Keratinocyte (primary cell): Measurements from ENCODE around the gene TRAP1. TPM values are rescaled to one million over a fixed set of nuclear protein-coding genes. Genes with fewer than 3 reads are reported as not detected.

Experiments
- DNase-seq: peaks from one replicate; pipeline ENCODE4 v3.0.0-alpha.2; 2011; ENCODE audit warnings: low read depth, missing footprints, low spot score
- FAIRE-seq: peaks from 2 replicates; lab custom pipeline; 2011; peaks lifted over from hg19 to GRCh38; lab: Jason Lieb, UNC
- H2AFZ ChIP-seq: 2 replicates; pipeline ENCODE4 v1.6.0; 2012; ENCODE audit warnings: low read length, control low read depth, inconsistent platforms; ENCODE audit not compliant: control insufficient read depth
- H3K27ac ChIP-seq: 2 replicates; pipeline ENCODE4 v1.5.1; 2011; ENCODE audit warnings: low read length; ENCODE audit not compliant: control insufficient read depth, insufficient read depth
- H3K27me3 ChIP-seq: 3 replicates; pipeline ENCODE4 v1.6.0; 2011; ENCODE audit warnings: low read length; ENCODE audit not compliant: control insufficient read depth, insufficient read depth; ENCODE audit errors: extremely low read depth
- H3K36me3 ChIP-seq, 2 experiments: 2 replicates in 1 of 2; 3 replicates in 1 of 2; pipeline ENCODE4 v1.5.1; 2011; ENCODE audit warnings: low read length in 2 of 2, mild to moderate bottlenecking in 1 of 2; ENCODE audit not compliant: control insufficient read depth in 2 of 2, insufficient read depth in 2 of 2; ENCODE audit errors: extremely low read depth in 1 of 2
- H3K4me1 ChIP-seq: 3 replicates; pipeline ENCODE4 v1.5.1; 2011; ENCODE audit warnings: low read length; ENCODE audit not compliant: control insufficient read depth, insufficient read depth; ENCODE audit errors: extremely low read depth
- H3K4me2 ChIP-seq: 3 replicates; pipeline ENCODE4 v1.6.0; 2011; ENCODE audit warnings: low read depth, low read length; ENCODE audit not compliant: control insufficient read depth, insufficient read depth; ENCODE audit errors: extremely low read depth
- H3K4me3 ChIP-seq, 3 experiments: fragments of 200-600 bp in 1 of 3; sonication (generic) in 1 of 3; 2 replicates in 2 of 3; 3 replicates in 1 of 3; pipeline ENCODE4 v1.5.1; 2011 to 2016; ENCODE audit warnings: low read length in 3 of 3, mild to moderate bottlenecking in 3 of 3, control low read depth in 2 of 3, inconsistent platforms in 1 of 3, low read depth in 1 of 3, mixed read lengths in 1 of 3, mixed run types in 1 of 3, moderate library complexity in 1 of 3; ENCODE audit not compliant: control insufficient read depth in 2 of 3, insufficient read depth in 2 of 3; ENCODE audit errors: extremely low read depth in 1 of 3
- H3K79me2 ChIP-seq: 2 replicates; pipeline ENCODE4 v1.6.0; 2012; ENCODE audit warnings: low read length; ENCODE audit not compliant: control insufficient read depth, insufficient read depth
- H3K9ac ChIP-seq: 3 replicates; pipeline ENCODE4 v1.6.0; 2011; ENCODE audit warnings: low read length; ENCODE audit not compliant: control insufficient read depth, insufficient read depth; ENCODE audit errors: extremely low read depth
- H3K9me1 ChIP-seq: 3 replicates; pipeline ENCODE4 v1.6.0; 2011; ENCODE audit warnings: low read length; ENCODE audit not compliant: control insufficient read depth, insufficient read depth; ENCODE audit errors: extremely low read depth
- H3K9me3 ChIP-seq: 2 replicates; pipeline ENCODE4 v1.5.1; 2012; ENCODE audit warnings: low read depth, low read length; ENCODE audit not compliant: control insufficient read depth
- H4K20me1 ChIP-seq: 3 replicates; pipeline ENCODE4 v1.6.0; 2011; ENCODE audit warnings: low read length; ENCODE audit not compliant: control insufficient read depth, insufficient read depth; ENCODE audit errors: extremely low read depth
- CTCF ChIP-seq, 3 experiments: IDR thresholded peaks in 1 of 3; conservative IDR thresholded peaks in 1 of 3; optimal IDR thresholded peaks in 1 of 3; 2 replicates in 2 of 3; 3 replicates in 1 of 3; pipeline versions ENCODE3 to v1.5.1; 2011; ENCODE audit warnings: low read length in 3 of 3, mild to moderate bottlenecking in 3 of 3, moderate library complexity in 2 of 3, control low read depth in 1 of 3, inconsistent platforms in 1 of 3; ENCODE audit not compliant: insufficient read depth in 2 of 3; ENCODE audit errors: extremely low read depth in 1 of 3
- EZH2 ChIP-seq: IDR thresholded peaks from one replicate; pipeline ENCODE4 v1.6.1; 2012; ENCODE audit warnings: inconsistent platforms, mild to moderate bottlenecking, low read length, moderate library complexity
- dilution Hi-C: fragments of 300-500 bp; cut with MboI; formaldehyde crosslinking; loops from one replicate; pipeline ENCODE4 v1.7.0; 2020; ENCODE audit warnings: low sequenced_read_pairs; ENCODE audit not compliant: extremely low pct_ligation_motif_present
- polyA plus RNA-seq, 5 experiments: library from polyadenylated mRNA; depleted of rRNA in 3 of 5; stranded (reverse) in 3 of 5; stranded (forward) in 1 of 5; unstranded in 1 of 5; fragments of >200 nt; gene quantifications; 1 replicate in 1 of 5; 2 replicates in 3 of 5; 3 replicates in 1 of 5; pipeline versions ENCODE4 v1.2.1 to v1.2.3, GENCODE V29; 2011 to 2012; ENCODE audit warnings: missing spikeins in 2 of 5, low read depth in 1 of 5, low replicate concordance in 1 of 5

The TRAP1 gene
- polyA plus RNA-seq, 1 donor (not counting 4 experiments of a cell fraction or from before 2014, with no cell fraction given), result 106 TPM

GRCh38 chr16:3701531-3701930 is 15.8 kb downstream of the TRAP1 start:
- H3K9me1 ChIP-seq, result no peaks in the 10 kb centered on the region
- H3K79me2 ChIP-seq, result peaks cover 15% of the 10 kb centered on the region
- H3K27me3 ChIP-seq, result no peaks in the 10 kb centered on the region
- DNase-seq (no peak), FAIRE-seq (no peak)
- H3K4me1 ChIP-seq, result peaks cover 4% of the 10 kb centered on the region
- H4K20me1 ChIP-seq, result no peaks in the 10 kb centered on the region
- H3K27ac ChIP-seq, result no peak overlapping the region
- TF ChIP-seq CTCF (optimal IDR thresholded peaks at IDR 0.05 in 1 of 3, IDR thresholded peaks at IDR 0.05 in 1 of 3, conservative IDR thresholded peaks at IDR 0.05 in 1 of 3; ENCODE audit: extremely low read depth in 1 of 3, insufficient read depth in 2 of 3, low read length in 3 of 3), result no peak
- no peak for TF ChIP-seq EZH2
- no peak overlapping the region for H3K9ac ChIP-seq
- dilution Hi-C loops, result no loop called here
- H3K9me3 ChIP-seq, result no peaks in the 10 kb centered on the region
- no peak overlapping the region for H3K4me2 ChIP-seq
- no peak overlapping the region for H2AFZ ChIP-seq
- peaks cover 0 to 4% of the 10 kb centered on the region in 2 experiments for H3K36me3 ChIP-seq
- no peak overlapping the region for H3K4me3 ChIP-seq

GRCh38 chr16:3698941-3699340 is 18.4 kb downstream of the TRAP1 start:
- FAIRE-seq, result no peak

More at GRCh38 chr16:3698941-3699340, 18.4 kb downstream of the TRAP1 start:
- DNase-seq, result no peak
- Histone ChIP-seq H3K27me3 (no peaks in the 10 kb centered on the region), H3K4me3 (no peak overlapping the region), H3K4me2 (no peak overlapping the region), H4K20me1 (no peaks in the 10 kb centered on the region), H3K9ac (no peak overlapping the region), H3K27ac (no peak overlapping the region), H3K79me2 (peaks cover 16% of the 10 kb centered on the region), H3K9me3 (no peaks in the 10 kb centered on the region), H3K36me3 (peaks cover 3 to 13% of the 10 kb centered on the region in 2 experiments), H2AFZ (no peak overlapping the region), H3K9me1 (no peaks in the 10 kb centered on the region), H3K4me1 (peaks cover 4% of the 10 kb centered on the region)
- TF ChIP-seq EZH2, result no peak
- no peak for TF ChIP-seq CTCF (optimal IDR thresholded peaks at IDR 0.05 in 1 of 3, IDR thresholded peaks at IDR 0.05 in 1 of 3, conservative IDR thresholded peaks at IDR 0.05 in 1 of 3; ENCODE audit: extremely low read depth in 1 of 3, insufficient read depth in 2 of 3, low read length in 3 of 3)
- dilution Hi-C loops, result no loop called here
